GM13977 (cell line): Measurements from ENCODE around the gene RASL10A.

Experiments
- DNase-seq: peaks from one replicate; pipeline ENCODE4 v3.0.0; 2012; ENCODE audit warnings: low spot score
- in situ Hi-C: fragments of 300-500 bp; cut with MboI; formaldehyde crosslinking; loops from one replicate; pipeline ENCODE4 v1.12.0; 2022; ENCODE audit warnings: low sequenced_read_pairs, low pct_unique_long_range_greater_than_20kb, mixed read lengths, inconsistent platforms; ENCODE audit not compliant: unreplicated experiment
- TF ChIP-seq, protein P1 (sequence below): IDR thresholded peaks from 2 replicates; pipeline ENCODE4 v1.5.1; 2012; ENCODE audit warnings: mild to moderate bottlenecking, control low read depth; ENCODE audit not compliant: insufficient read depth; ENCODE audit errors: extremely low read depth, missing control alignments

Gene RASL10A

DNA sequence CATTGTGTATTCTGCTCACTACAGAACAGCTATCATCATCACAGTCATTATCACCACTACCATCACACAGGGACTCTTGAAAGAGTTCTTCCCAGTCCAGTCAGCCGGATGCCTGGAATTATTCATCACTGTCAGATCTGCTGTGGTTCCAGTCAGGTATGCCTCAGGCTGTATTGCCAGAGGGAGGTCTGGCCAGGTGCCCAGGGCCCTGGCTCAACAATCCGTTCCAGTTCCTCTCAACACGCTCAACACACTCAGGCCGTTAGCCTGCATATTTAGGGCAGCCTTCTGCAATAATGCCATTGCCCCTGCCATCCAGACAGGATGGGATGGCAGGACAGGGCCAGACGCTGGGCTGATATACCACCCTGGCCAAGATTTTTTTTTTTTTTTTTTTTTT, 28.6 kb upstream of the RASL10A start:
- no peak for DNase-seq
- in situ Hi-C loops: no loop called here
- TF ChIP-seq, protein P1, sequence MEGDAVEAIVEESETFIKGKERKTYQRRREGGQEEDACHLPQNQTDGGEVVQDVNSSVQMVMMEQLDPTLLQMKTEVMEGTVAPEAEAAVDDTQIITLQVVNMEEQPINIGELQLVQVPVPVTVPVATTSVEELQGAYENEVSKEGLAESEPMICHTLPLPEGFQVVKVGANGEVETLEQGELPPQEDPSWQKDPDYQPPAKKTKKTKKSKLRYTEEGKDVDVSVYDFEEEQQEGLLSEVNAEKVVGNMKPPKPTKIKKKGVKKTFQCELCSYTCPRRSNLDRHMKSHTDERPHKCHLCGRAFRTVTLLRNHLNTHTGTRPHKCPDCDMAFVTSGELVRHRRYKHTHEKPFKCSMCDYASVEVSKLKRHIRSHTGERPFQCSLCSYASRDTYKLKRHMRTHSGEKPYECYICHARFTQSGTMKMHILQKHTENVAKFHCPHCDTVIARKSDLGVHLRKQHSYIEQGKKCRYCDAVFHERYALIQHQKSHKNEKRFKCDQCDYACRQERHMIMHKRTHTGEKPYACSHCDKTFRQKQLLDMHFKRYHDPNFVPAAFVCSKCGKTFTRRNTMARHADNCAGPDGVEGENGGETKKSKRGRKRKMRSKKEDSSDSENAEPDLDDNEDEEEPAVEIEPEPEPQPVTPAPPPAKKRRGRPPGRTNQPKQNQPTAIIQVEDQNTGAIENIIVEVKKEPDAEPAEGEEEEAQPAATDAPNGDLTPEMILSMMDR: no peak

DNA sequence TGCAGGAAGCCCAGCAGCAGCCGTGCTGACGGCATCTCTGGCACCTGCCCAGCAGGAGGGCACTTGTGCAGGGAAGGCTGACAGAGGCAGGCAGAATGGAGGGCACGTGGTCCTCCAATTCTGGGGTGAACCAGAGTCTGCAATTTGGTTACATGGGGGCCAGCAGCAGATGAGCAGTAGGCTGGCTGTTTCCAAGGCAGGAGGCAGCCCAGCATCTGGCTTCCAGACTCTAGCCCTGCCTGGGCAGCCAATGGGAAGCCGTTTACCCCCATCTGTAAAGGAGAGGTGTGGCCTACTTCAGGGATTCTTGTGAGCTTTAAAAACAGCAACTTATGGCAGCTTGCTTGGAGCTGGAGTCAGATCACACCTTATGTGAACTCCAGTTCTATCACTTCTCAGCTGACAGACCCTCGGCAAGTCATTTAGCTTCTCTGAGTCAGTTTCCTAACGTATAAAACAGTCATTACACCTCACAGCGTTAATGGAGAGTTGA, 27.9 kb upstream of the RASL10A start:
- TF ChIP-seq, protein P1: no peak
- in situ Hi-C loops: no loop called here
- no peak for DNase-seq

DNA sequence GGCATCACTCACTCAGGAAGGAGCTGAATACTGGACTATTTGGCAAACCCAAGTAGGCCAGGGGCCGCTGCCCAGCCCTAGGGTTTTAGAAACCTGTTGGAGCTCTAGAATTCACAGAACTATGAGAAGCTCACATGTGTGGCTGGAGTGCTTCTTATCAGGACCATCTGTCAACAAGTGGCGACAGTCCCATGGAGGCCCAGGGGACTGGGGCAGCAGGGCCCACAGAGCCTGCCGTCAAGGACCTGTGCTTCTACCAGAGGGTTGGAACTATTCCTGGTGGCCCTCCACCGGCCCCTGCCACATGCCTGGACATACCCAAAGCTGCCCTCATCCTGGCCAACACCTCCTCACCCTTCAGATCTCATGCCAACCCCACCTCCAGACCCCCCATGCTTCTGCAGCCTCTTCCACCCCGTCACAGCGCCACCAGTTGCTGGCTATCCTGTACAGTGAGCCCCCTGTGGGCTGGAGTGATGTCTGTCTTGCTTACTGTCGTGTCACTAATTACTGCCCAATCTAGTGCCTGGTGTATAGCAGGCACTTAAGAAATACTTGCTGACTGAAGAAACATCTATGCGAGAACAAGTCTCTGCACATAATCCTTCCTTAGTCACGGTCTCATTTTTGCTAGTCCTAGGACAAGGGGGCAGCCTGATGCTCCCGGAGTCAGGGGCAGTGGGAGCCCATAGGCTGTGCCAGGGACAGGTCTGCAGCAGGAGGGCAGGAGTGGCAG, 27.2 kb upstream of the RASL10A start:
- in situ Hi-C loops: no loop called here
- no peak for DNase-seq
- TF ChIP-seq, protein P1: no peak

DNA sequence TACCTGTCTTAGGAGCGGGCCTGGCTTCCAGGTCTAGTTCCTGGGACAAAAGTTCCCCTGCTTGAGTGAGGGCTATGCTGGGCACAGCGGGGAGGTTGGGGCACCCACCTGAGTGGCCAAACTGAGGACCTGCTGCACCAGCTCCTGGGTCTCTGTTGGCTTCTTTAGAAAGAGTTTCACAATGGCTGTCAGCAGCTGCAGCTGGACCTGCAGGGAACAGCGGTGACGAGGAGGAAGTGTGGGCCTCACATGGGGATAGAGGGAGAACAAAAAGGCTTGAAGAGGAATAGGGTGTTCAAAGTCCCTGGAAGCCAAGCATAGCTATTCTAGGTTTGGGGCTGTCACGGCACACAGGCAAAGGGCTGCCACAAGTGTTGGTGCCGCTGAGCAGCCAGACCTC, 26.7 kb upstream of the RASL10A start:
- TF ChIP-seq, protein P1: no peak

DNA sequence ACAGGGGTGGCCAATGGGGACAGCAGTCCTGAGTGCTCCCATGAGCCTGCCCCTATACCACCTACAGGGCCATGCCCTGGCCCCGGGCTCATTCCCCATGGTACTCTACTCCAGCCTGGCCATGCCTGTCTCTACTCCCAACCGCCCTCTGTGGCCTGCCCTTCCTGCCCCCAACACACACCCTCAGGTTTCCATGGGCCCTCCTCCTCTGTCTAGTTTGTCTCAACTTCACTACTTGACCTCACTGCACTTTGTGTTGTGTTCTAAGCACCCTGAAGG, 26.3 kb upstream of the RASL10A start:
- DNase-seq: no peak
- in situ Hi-C loops: no loop called here
- TF ChIP-seq, protein P1: no peak

More for the DNA sequence above, 26.7 kb upstream of the RASL10A start:
- in situ Hi-C loops: no loop called here
- DNase-seq: no peak

DNA sequence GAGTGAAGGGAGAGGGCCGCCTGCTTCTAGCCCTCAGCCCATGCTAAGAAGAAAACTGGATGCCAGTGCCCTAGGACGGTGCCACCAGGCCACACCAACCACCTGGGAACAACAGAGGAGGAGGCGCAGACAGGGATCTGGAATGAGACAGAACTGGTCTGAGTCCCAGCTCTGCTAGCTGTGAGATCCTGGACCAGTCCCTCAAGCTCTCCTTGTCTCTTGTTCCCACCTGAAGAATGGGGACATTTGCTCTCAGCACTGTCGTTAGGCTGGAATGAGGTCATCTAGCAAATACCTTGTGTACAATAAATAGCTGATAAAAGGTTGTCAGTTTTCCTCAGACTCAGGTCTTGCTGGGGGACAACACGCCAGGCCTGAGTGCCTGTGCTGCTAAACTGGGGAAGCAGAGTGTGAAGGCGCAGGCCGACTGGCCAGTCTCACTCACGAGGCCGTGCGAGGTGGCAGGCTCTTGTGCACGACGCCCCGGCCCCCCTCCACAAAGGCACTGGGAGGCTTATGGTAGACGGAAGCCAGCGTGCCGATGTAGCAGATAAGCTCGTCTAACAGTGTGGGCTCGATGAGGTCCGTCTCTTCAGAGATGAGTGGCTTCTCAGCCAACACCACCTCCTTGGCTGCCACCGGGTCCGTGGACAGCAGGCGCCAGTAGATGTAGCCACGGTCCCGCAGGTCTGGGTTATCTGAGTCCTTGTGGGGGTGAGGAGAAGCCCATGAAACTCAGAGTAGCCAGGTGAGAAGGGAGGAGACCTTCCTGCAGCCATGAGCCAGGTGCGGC, 25.8 kb upstream of the RASL10A start:
- TF ChIP-seq, protein P1: no peak
- DNase-seq: no peak
- in situ Hi-C loops: no loop called here
